Nephron progenitor cell (in vitro differentiated cells): ENCODE measurements around the gene NDUFA1.
"Not testable (repeated sequence)": the region's sequence is repeated elsewhere in the genome, so short reads cannot be mapped to it uniquely, and the experiment has no call there.

Experiments
- DNase-seq: peaks from one replicate; pipeline ENCODE4 v3.0.0; 2021
- H3K27ac Mint-ChIP-seq: 2 replicates; pipeline ENCODE4 v1.8.0; 2021; ENCODE audit warnings: mild to moderate bottlenecking, moderate library complexity, mixed read lengths
- H3K27me3 Mint-ChIP-seq: 2 replicates; pipeline ENCODE4 v1.8.0; 2021; ENCODE audit warnings: mild to moderate bottlenecking, low read depth, mixed read lengths; ENCODE audit not compliant: poor library complexity
- H3K36me3 Mint-ChIP-seq: 2 replicates; pipeline ENCODE4 v1.8.0; 2021; ENCODE audit warnings: low read depth, mixed read lengths
- H3K4me1 Mint-ChIP-seq: 2 replicates; pipeline ENCODE4 v1.8.0; 2021; ENCODE audit warnings: mixed read lengths
- H3K4me3 Mint-ChIP-seq: 2 replicates; pipeline ENCODE4 v1.8.0; 2021; ENCODE audit warnings: mild to moderate bottlenecking, moderate library complexity, mixed read lengths
- H3K9me3 Mint-ChIP-seq: 2 replicates; pipeline ENCODE4 v1.8.0; 2021; ENCODE audit warnings: mild to moderate bottlenecking, moderate library complexity, mixed read lengths
- CTCF ChIP-seq: fragments of 200-600 bp; sonication (generic); IDR thresholded peaks from 2 replicates; pipeline ENCODE4 v1.5.0; 2021; ENCODE audit warnings: antibody characterized with exemption

The NDUFA1 gene

DNA sequence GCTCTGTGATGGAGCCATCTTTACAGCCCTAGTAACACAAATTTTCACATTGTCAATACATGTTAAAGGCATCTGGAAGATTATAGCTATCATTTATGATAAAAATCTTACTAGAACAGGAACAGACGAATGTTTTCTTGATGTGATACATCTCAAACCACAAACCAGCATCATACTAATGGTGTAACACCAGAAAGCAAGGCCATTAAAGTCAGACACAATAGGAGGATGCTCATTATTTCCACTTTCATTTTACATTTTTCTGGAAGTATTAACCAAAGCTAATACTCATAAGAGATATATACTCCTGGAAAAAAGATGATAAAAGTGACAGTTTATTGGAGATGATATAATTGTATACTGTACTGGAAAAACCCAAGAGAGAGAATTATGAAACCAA is 29.3 kb downstream of the NDUFA1 start:
- no peak for DNase-seq
- Mint-ChIP-seq H3K4me1 (no peaks in the 10 kb centered on the region), H3K27ac (no peak overlapping the region), H3K4me3 (no peak overlapping the region), H3K27me3 (no peaks in the 10 kb centered on the region), H3K9me3 (peaks cover 46% of the 10 kb centered on the region), H3K36me3 (no peaks in the 10 kb centered on the region)
- no peak for TF ChIP-seq CTCF

- peaks cover 6% of the 10 kb centered on the region for H3K27me3 Mint-ChIP-seq
- no peaks in the 10 kb centered on the region for H3K4me1 Mint-ChIP-seq
- H3K9me3 Mint-ChIP-seq: peaks cover 53% of the 10 kb centered on the region
- H3K36me3 Mint-ChIP-seq: no peaks in the 10 kb centered on the region
- no peak for TF ChIP-seq CTCF
- no peak for DNase-seq
- no peak overlapping the region for H3K27ac Mint-ChIP-seq
- H3K4me3 Mint-ChIP-seq: no peak overlapping the region
Observed at GRCh38 chrX:119916310-119916709, 44.7 kb downstream of the NDUFA1 start.

GRCh38 chrX:119917877-119918276 is 46.2 kb downstream of the NDUFA1 start:
- Mint-ChIP-seq H3K27me3 (peaks cover 6% of the 10 kb centered on the region), H3K4me1 (no peaks in the 10 kb centered on the region), H3K36me3 (peaks cover 3% of the 10 kb centered on the region), H3K4me3 (no peak overlapping the region), H3K27ac (no peak overlapping the region), H3K9me3 (peaks cover 44% of the 10 kb centered on the region)
- no peak for TF ChIP-seq CTCF
- DNase-seq: no peak

- Mint-ChIP-seq H3K27me3 (peaks cover 6% of the 10 kb centered on the region), H3K4me1 (no peaks in the 10 kb centered on the region), H3K27ac (no peak overlapping the region), H3K4me3 (no peak overlapping the region), H3K36me3 (peaks cover 18% of the 10 kb centered on the region), H3K9me3 (peaks cover 47% of the 10 kb centered on the region)
- DNase-seq: no peak
- TF ChIP-seq CTCF: no peak
Observed at GRCh38 chrX:119919835-119920585, 48.4 kb downstream of the NDUFA1 start.

- not testable (repeated sequence) for H3K4me3 Mint-ChIP-seq, H3K27ac Mint-ChIP-seq
- H3K36me3 Mint-ChIP-seq: peaks cover 30% of the 10 kb centered on the region
Observed at GRCh38 chrX:119922391-119922790, 50.8 kb downstream of the NDUFA1 start.

More at GRCh38 chrX:119922391-119922790, 50.8 kb downstream of the NDUFA1 start:
- H3K9me3 Mint-ChIP-seq: peaks cover 51% of the 10 kb centered on the region
- not testable (repeated sequence) for H3K27me3 Mint-ChIP-seq, H3K4me1 Mint-ChIP-seq, DNase-seq
